A375 (cell line): Measurements from ENCODE around the gene SNX3. TPM values are rescaled to one million over a fixed set of nuclear protein-coding genes. Genes with fewer than 3 reads are reported as not detected.

Source experiments
- small RNA-seq: library from RNA; depleted of rRNA; stranded (forward); fragments of <200 nt; gene quantifications from one replicate; pipeline ENCODE3, GENCODE V24; 2014
- total RNA-seq: library from RNA; depleted of rRNA; stranded (reverse); fragments of >200 nt; shearing (Covaris generic); gene quantifications from 2 replicates; pipeline ENCODE4 v1.2.3, GENCODE V29; 2014; rRNA removed

The SNX3 gene
- 63.3 and 68.8 TPM in 2 replicates for total RNA-seq

GRCh38 chr6:108260809-108261569 lies at the start of gene SNX3:
TSS of gene SNX3 (minus strand) at chr6:108261040. CDS start at chr6:108260921, 119 bp downstream.

DNA sequence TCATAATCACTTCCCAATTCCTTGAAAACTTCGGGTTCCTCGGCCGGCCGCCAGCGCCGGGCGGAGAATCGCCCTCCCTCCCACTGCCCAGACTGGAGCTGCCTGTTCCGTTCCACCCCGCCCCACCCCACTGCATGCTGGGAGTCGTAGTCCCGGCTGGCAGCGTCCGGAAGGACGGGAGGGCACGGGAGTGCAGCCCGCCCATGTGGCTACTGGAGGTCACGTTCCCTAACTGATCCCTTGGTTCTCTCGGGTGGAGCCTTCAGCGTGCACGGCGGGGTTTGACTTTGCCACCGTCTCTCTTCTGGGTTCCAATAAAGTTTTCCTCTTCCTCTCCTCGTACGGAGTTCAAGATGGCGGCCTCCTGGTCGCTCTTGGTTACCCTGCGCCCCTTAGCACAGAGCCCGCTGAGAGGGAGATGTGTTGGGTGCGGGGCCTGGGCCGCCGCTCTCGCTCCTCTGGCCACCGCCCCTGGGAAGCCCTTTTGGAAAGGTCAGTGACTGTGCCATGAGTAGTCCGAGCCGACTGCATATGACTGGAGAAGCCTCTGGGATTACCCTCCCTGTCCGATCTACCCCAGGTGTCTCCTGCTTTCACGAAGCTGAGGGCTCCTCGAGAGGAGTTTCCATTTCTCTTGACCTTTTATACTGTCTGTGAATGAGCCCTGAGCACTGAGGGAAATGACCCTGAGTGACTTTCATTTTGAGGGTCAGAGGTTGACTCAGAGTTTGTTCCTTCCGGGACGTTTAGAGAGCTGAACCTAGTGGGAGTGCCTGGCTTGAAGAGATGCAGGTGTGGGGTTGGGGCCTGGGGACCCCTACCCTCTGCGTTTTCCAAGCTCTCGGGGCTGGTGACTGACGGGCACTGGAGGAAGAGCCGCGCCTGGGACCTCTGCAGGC lies 34.1 kb upstream of the SNX3 start, which contains the start of gene AFG1L:
Gene AFG1L (plus strand): TSS at position 328 of the 899 bp plus-strand sequence. CDS start 26 bp downstream, at position 354.

DNA sequence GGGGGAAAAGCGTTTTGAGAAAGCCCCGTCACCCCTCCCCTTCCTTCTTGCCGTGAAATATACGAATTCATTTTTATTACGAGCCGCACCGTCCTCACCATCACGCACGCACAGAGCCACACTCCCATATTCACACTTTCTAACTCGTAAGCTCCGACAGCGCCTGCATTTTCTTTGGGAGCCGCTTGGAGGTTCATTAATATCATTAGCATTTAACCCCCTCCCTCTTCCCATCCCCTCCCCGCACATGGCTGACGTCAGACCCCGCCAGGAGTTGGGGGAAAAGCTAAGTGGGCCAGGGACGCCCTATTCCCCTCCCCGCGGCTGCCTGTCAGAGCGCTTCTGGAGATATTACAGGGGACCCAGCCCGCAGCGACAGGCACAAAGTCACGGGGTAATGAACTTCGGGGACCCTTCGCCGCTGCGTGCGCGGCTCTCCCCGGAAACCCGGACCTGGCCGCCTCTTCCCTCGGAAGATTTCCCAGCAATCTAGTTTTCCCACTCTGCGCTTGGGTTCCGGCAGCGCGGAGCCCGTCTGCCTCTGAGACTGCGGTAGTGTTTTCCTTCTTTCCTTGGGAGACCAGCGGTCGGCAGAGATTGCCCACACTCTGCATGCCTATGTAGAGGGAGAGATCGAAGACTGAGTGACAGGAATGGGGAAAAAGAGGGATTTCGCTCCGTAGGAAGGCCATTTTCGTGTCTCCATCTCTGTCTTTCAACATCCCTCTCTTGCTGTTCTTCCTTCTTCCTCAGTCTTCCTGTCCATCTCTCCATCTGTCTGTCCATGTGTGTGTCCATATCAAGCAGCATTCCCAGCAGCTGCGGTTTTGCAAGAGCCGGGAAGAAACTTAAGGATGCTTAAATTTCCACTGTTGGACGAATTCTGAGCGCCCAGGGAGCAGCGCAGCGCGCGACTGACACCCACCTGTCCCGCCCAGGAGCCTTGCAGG lies 94.9 kb downstream of the SNX3 start, which contains the start of gene NR2E1:
Gene NR2E1 (plus strand): TSS at position 309 of the 950 bp plus-strand sequence. CDS start 744 bp downstream, outside the sequence.

Small RNA genes within 50 kb of the gene (small RNA-seq; reads per million reads assigned to genes)
- gene RNA5SP212 (not detected), gene RNU6-1144P (not detected), gene Z98742.2 (not detected)

Other genes with a start within 250 kb of the SNX3 start
- 8.5 and 12.8 TPM in 2 replicates for gene OSTM1, start 186.3 kb downstream of the SNX3 start, total RNA-seq
- gene NR2E1, start 95.0 kb downstream of the SNX3 start, total RNA-seq, result 0.05 TPM in 1 of 2 replicates, not detected in the other
- 2.5 and 2.9 TPM in 2 replicates for gene AFG1L, start 34.0 kb upstream of the SNX3 start, total RNA-seq